Measurements from ENCODE around the gene TTLL6. TPM values are rescaled to one million over a fixed set of nuclear protein-coding genes. Genes with fewer than 3 reads are reported as not detected.

TTLL6 gene
- total and polyA plus RNA-seq, 4 donors: 0.94 to 2.8 (median 1.6) TPM

GRCh38 chr17:48725288-48726064 is 91.6 kb downstream of the TTLL6 start:
- Histone ChIP-seq H3K27ac (ENCODE audit: low read depth in 1 of 2, low read length in 1 of 2) (no peak overlapping the region), H3K9ac (ENCODE audit: insufficient read depth in 1 of 2, low read length in 2 of 2) (no peak overlapping the region), H3K4me3 (no peak overlapping the region), H3K27me3 (ENCODE audit: control insufficient read depth in 3 of 3, insufficient read depth in 3 of 3, low read length in 2 of 3) (peaks cover 18 to 98% (median 97%) of the 10 kb centered on the region in 3 donors), H3K36me3 (ENCODE audit: control insufficient read depth in 4 of 4, insufficient read depth in 4 of 4, low read length in 4 of 4) (no peaks in the 10 kb centered on the region), H3K4me1 (ENCODE audit: control insufficient read depth in 5 of 5, insufficient read depth in 5 of 5, low read length in 5 of 5) (peaks cover 0 to 24% (median 2%) of the 10 kb centered on the region in 5 donors), H3K9me3 (ENCODE audit: control insufficient read depth in 4 of 4, insufficient read depth in 3 of 4, low read length in 3 of 4) (peaks cover 0 to 6% (median 0%) of the 10 kb centered on the region in 4 donors)
- DNase-seq (no peak), ATAC-seq (ENCODE audit: insufficient read depth, low FRiP score) (no peak)
- 5 to 7% methylated on average over 38 of the region's 38 CpGs for WGBS, 2 donors
- TF ChIP-seq, protein P1, sequence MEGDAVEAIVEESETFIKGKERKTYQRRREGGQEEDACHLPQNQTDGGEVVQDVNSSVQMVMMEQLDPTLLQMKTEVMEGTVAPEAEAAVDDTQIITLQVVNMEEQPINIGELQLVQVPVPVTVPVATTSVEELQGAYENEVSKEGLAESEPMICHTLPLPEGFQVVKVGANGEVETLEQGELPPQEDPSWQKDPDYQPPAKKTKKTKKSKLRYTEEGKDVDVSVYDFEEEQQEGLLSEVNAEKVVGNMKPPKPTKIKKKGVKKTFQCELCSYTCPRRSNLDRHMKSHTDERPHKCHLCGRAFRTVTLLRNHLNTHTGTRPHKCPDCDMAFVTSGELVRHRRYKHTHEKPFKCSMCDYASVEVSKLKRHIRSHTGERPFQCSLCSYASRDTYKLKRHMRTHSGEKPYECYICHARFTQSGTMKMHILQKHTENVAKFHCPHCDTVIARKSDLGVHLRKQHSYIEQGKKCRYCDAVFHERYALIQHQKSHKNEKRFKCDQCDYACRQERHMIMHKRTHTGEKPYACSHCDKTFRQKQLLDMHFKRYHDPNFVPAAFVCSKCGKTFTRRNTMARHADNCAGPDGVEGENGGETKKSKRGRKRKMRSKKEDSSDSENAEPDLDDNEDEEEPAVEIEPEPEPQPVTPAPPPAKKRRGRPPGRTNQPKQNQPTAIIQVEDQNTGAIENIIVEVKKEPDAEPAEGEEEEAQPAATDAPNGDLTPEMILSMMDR (IDR thresholded peaks at IDR 0.05; ENCODE audit: control extremely low read depth, extremely low read depth): no peak

DNA sequence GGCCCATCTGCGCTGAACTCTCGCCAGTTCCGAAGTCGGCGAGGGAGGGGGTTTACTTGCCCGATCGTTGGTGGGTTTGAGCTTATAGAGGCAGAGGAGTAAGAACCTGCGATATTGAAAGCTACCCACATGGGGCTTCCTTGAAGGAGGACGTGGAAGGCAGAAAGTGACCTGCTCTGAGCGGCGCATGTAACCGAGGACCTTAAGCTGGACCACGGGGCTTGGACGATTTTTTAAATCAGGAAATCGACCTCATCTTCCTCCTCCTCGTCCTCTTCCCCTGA is 92.1 kb downstream of the TTLL6 start:
- ATAC-seq (ENCODE audit: insufficient read depth, low FRiP score) (no peak), DNase-seq (no peak)
- WGBS, 2 donors: 3% methylated on average over 16 of the region's 16 CpGs
- Histone ChIP-seq H3K4me1 (ENCODE audit: control insufficient read depth in 5 of 5, insufficient read depth in 5 of 5, low read length in 5 of 5) (peaks cover 0 to 24% (median 2%) of the 10 kb centered on the region in 5 donors), H3K9ac (ENCODE audit: insufficient read depth in 1 of 2, low read length in 2 of 2) (no peak overlapping the region), H3K27me3 (ENCODE audit: control insufficient read depth in 3 of 3, insufficient read depth in 3 of 3, low read length in 2 of 3) (peaks cover 18 to 98% (median 97%) of the 10 kb centered on the region in 3 donors), H3K36me3 (ENCODE audit: control insufficient read depth in 4 of 4, insufficient read depth in 4 of 4, low read length in 4 of 4) (no peaks in the 10 kb centered on the region), H3K9me3 (ENCODE audit: control insufficient read depth in 4 of 4, insufficient read depth in 3 of 4, low read length in 3 of 4) (peaks cover 0 to 8% (median 0%) of the 10 kb centered on the region in 4 donors), H3K4me3 (no peak overlapping the region), H3K27ac (ENCODE audit: low read depth in 1 of 2, low read length in 1 of 2) (no peak overlapping the region)
- TF ChIP-seq, protein P1 (IDR thresholded peaks at IDR 0.05; ENCODE audit: control extremely low read depth, extremely low read depth): no peak

GRCh38 chr17:48724251-48725003 is 92.6 kb downstream of the TTLL6 start:
- no peak overlapping the region for H3K9ac ChIP-seq (ENCODE audit: insufficient read depth in 1 of 2, low read length in 2 of 2)
- H3K9me3 ChIP-seq (ENCODE audit: control insufficient read depth in 4 of 4, insufficient read depth in 3 of 4, low read length in 3 of 4): peaks cover 0 to 9% (median 0%) of the 10 kb centered on the region in 4 donors
- no peak overlapping the region for H3K4me3 ChIP-seq
- TF ChIP-seq, protein P1 (IDR thresholded peaks at IDR 0.05; ENCODE audit: control extremely low read depth, extremely low read depth): peak; percentile 53
- no peak overlapping the region for H3K27ac ChIP-seq (ENCODE audit: low read depth in 1 of 2, low read length in 1 of 2)
- 7 to 9% methylated on average over 32 of the region's 32 CpGs for WGBS, 2 donors
- DNase-seq (peak; percentile 83 to 85 (median 85)), ATAC-seq (ENCODE audit: insufficient read depth, low FRiP score) (peak; percentile 47)
- peaks cover 0 to 23% (median 1%) of the 10 kb centered on the region in 5 donors for H3K4me1 ChIP-seq (ENCODE audit: control insufficient read depth in 5 of 5, insufficient read depth in 5 of 5, low read length in 5 of 5)
- peaks cover 18 to 98% (median 97%) of the 10 kb centered on the region in 3 donors for H3K27me3 ChIP-seq (ENCODE audit: control insufficient read depth in 3 of 3, insufficient read depth in 3 of 3, low read length in 2 of 3)
- H3K36me3 ChIP-seq (ENCODE audit: control insufficient read depth in 4 of 4, insufficient read depth in 4 of 4, low read length in 4 of 4): no peaks in the 10 kb centered on the region
